Fibroblast of lung (primary cell): ENCODE results near the gene DEFB114. TPM values are rescaled to one million over a fixed set of nuclear protein-coding genes. Genes with fewer than 3 reads are reported as not detected.

ENCODE experiments used
- DNase-seq, 2 donors: peaks; one replicate each; pipeline versions ENCODE4 v3.0.0 to v3.0.0-alpha.2; 2010; ENCODE audit warnings: low read depth in 2 of 2
- H2AFZ ChIP-seq: 2 replicates; pipeline ENCODE4 v1.5.1; 2012; ENCODE audit warnings: low read length, control low read depth, inconsistent platforms
- H3K27ac ChIP-seq: 2 replicates; pipeline ENCODE4 v1.5.1; 2011; ENCODE audit warnings: low read length, control low read depth; ENCODE audit not compliant: insufficient read depth
- H3K27me3 ChIP-seq: 2 replicates; pipeline ENCODE4 v1.5.1; 2011; ENCODE audit warnings: mild to moderate bottlenecking, low read length; ENCODE audit not compliant: control insufficient read depth, insufficient read depth
- H3K36me3 ChIP-seq: 2 replicates; pipeline ENCODE4 v1.5.1; 2011; ENCODE audit warnings: low read length; ENCODE audit not compliant: control insufficient read depth, insufficient read depth
- H3K4me1 ChIP-seq: 2 replicates; pipeline ENCODE4 v1.5.1; 2011; ENCODE audit warnings: low read length; ENCODE audit not compliant: control insufficient read depth, insufficient read depth; ENCODE audit errors: extremely low read depth
- H3K4me2 ChIP-seq: 2 replicates; pipeline ENCODE4 v1.5.1; 2011; ENCODE audit warnings: low read length, control low read depth; ENCODE audit not compliant: insufficient read depth; ENCODE audit errors: extremely low read depth
- H3K4me3 ChIP-seq, 4 experiments: fragments of 200-600 bp in 1 of 4; sonication (generic) in 1 of 4; replicated peaks in 1 of 4; 2 replicates each; pipeline ENCODE4 v1.5.1; 2011 to 2016; ENCODE audit warnings: low read length in 4 of 4, low read depth in 3 of 4, mild to moderate bottlenecking in 3 of 4, control low read depth in 2 of 4, inconsistent platforms in 1 of 4, mixed read lengths in 1 of 4; ENCODE audit not compliant: insufficient read depth in 1 of 4; ENCODE audit errors: control extremely low read depth in 1 of 4
- H3K79me2 ChIP-seq: 2 replicates; pipeline ENCODE4 v1.5.1; 2012; ENCODE audit warnings: mild to moderate bottlenecking, low read length, inconsistent platforms; ENCODE audit not compliant: control insufficient read depth, insufficient read depth
- H3K9ac ChIP-seq: 2 replicates; pipeline ENCODE4 v1.5.1; 2011; ENCODE audit warnings: mild to moderate bottlenecking, low read length, control low read depth; ENCODE audit not compliant: insufficient read depth
- H3K9me3 ChIP-seq: 2 replicates; pipeline ENCODE4 v1.5.1; 2012; ENCODE audit warnings: low read depth, low read length; ENCODE audit not compliant: control insufficient read depth, insufficient read depth
- H4K20me1 ChIP-seq: 2 replicates; pipeline ENCODE4 v1.5.1; 2011; ENCODE audit warnings: low read length; ENCODE audit not compliant: control insufficient read depth, insufficient read depth; ENCODE audit errors: extremely low read depth
- CTCF ChIP-seq, 2 donors: IDR thresholded peaks in 1 of 2; conservative IDR thresholded peaks in 1 of 2; 1 replicate in 1 of 2; 2 replicates in 1 of 2; pipeline ENCODE4 v1.5.1; 2011 to 2012; ENCODE audit warnings: low read length in 2 of 2, control low read depth in 1 of 2, inconsistent platforms in 1 of 2, low read depth in 1 of 2, mild to moderate bottlenecking in 1 of 2
- EZH2 ChIP-seq: IDR thresholded peaks from 2 replicates; pipeline ENCODE4 v1.5.1; 2012; ENCODE audit warnings: low read length, control low read depth, mild to moderate bottlenecking; ENCODE audit errors: missing control alignments
- polyA plus RNA-seq, 2 donors: library from polyadenylated mRNA; depleted of rRNA in 1 of 2; stranded (reverse) in 1 of 2; unstranded in 1 of 2; fragments of >200 nt; gene quantifications; 2 replicates each; pipeline ENCODE4 v1.2.1, GENCODE V29; 2011 to 2012; ENCODE audit warnings: missing spikeins in 1 of 2
- total RNA-seq: library from RNA; depleted of rRNA; stranded (reverse); fragments of >200 nt; gene quantifications from 2 replicates; pipeline ENCODE4 v1.2.1, GENCODE V29; 2014

DEFB114 gene
- total and polyA plus RNA-seq, 2 donors (not counting 1 experiment from before 2014, with no cell fraction given) = not detected

GRCh38 chr6:49929340-49929739 is 34.6 kb downstream of the DEFB114 start:
- Histone ChIP-seq H3K36me3 (no peaks in the 10 kb centered on the region), H3K9me3 (no peaks in the 10 kb centered on the region), H3K79me2 (no peaks in the 10 kb centered on the region), H3K27ac (no peak overlapping the region), H3K9ac (no peak overlapping the region), H3K4me3 (no peak overlapping the region), H3K27me3 (no peaks in the 10 kb centered on the region), H4K20me1 (no peaks in the 10 kb centered on the region), H3K4me2 (no peak overlapping the region), H2AFZ (no peak overlapping the region), H3K4me1 (no peaks in the 10 kb centered on the region)
- no peak for DNase-seq
- TF ChIP-seq EZH2 (no peak), CTCF (conservative IDR thresholded peaks at IDR 0.05 in 1 of 2, IDR thresholded peaks at IDR 0.05 in 1 of 2; ENCODE audit: low read depth in 1 of 2, low read length in 2 of 2) (no peak)

- H3K36me3 ChIP-seq = no peaks in the 10 kb centered on the region
- H3K9me3 ChIP-seq = no peaks in the 10 kb centered on the region
- no peaks in the 10 kb centered on the region for H3K27me3 ChIP-seq
- no peaks in the 10 kb centered on the region for H3K4me1 ChIP-seq
- no peak overlapping the region for H2AFZ ChIP-seq
- no peak overlapping the region for H3K4me3 ChIP-seq
- TF ChIP-seq EZH2 (no peak), CTCF (conservative IDR thresholded peaks at IDR 0.05 in 1 of 2, IDR thresholded peaks at IDR 0.05 in 1 of 2; ENCODE audit: low read depth in 1 of 2, low read length in 2 of 2) (no peak)
- H4K20me1 ChIP-seq = no peaks in the 10 kb centered on the region
- H3K9ac ChIP-seq = no peak overlapping the region
- peak in 1 of 2 donors; percentile 36 for DNase-seq
- H3K79me2 ChIP-seq = no peaks in the 10 kb centered on the region
- H3K4me2 ChIP-seq = no peak overlapping the region
- no peak overlapping the region for H3K27ac ChIP-seq
These were observed 40.1 kb downstream of the DEFB114 start for GRCh38 chr6:49923826-49924225.

- no peak overlapping the region for H3K9ac ChIP-seq
- H3K4me3 ChIP-seq = no peak overlapping the region
- no peak overlapping the region for H2AFZ ChIP-seq
- no peaks in the 10 kb centered on the region for H3K36me3 ChIP-seq
- no peaks in the 10 kb centered on the region for H3K79me2 ChIP-seq
- no peaks in the 10 kb centered on the region for H3K27me3 ChIP-seq
- H3K4me1 ChIP-seq = no peaks in the 10 kb centered on the region
- TF ChIP-seq CTCF (conservative IDR thresholded peaks at IDR 0.05 in 1 of 2, IDR thresholded peaks at IDR 0.05 in 1 of 2; ENCODE audit: low read depth in 1 of 2, low read length in 2 of 2) = no peak
- DNase-seq = no peak
- H3K9me3 ChIP-seq = no peaks in the 10 kb centered on the region
- H4K20me1 ChIP-seq = no peaks in the 10 kb centered on the region
- no peak overlapping the region for H3K4me2 ChIP-seq
- no peak overlapping the region for H3K27ac ChIP-seq
These were observed 43.9 kb downstream of the DEFB114 start for GRCh38 chr6:49919935-49920644.
